NOMO-1 treated with dmso at 0.1 percent for 144 hours (cell line): ENCODE results near the gene EWSR1.
A peak's percentile ranks its signal among the peaks of the same experiment; 100 is the strongest.

ENCODE experiments used
- DNase-seq: peaks from one replicate; lab custom pipeline; 2025; ENCODE audit not compliant: unreplicated experiment; lab: John Stamatoyannopoulos, UW

Gene EWSR1

DNA sequence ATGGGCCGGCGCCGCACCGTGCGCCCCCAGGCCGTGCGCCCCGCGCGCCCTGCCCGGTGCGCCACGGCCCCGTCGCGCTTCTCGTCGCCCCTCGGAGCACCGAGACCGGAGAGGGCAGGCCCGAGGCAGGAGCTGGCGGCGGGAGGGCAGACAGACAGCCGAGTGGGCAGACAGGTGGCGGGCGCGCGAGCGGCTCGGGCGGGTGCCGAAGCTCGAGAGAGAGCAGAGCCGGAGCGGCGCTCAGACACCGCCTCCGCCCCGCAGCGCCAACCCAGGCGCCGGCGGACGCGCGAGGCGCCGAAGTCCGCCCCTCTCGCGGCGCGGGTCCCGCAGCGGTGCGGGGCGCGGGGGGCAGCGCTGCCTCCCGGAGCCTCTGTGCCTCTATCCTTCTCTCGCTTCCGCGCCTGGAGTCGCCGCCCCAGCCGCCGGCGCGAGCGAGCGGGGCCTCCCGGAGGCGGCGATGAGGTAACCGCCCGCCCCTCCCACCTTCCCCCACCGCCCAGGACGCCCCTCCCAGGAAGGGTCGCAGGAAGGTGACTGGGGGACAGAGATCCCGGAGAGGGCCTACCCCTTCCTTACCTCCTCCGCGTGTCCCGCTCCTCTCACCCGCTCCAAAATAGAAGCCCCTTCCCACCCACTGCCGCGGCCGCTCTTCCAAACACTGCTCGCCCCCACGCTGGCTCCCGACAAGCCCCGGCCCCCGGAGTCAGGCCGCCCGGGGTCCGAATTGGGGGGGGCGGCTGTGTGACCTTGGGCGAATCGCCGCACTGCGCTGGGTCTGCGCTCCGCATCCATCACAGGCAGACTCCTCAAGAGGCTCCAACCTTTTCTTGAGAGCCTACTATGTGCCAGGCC, 47.4 kb downstream of the EWSR1 start, which contains the start of gene RASL10A:
Gene RASL10A (minus strand): TSS at position 412 of the 855 bp plus-strand sequence. CDS start 451 bp downstream, outside the sequence.
- DNase-seq = no peak

DNA sequence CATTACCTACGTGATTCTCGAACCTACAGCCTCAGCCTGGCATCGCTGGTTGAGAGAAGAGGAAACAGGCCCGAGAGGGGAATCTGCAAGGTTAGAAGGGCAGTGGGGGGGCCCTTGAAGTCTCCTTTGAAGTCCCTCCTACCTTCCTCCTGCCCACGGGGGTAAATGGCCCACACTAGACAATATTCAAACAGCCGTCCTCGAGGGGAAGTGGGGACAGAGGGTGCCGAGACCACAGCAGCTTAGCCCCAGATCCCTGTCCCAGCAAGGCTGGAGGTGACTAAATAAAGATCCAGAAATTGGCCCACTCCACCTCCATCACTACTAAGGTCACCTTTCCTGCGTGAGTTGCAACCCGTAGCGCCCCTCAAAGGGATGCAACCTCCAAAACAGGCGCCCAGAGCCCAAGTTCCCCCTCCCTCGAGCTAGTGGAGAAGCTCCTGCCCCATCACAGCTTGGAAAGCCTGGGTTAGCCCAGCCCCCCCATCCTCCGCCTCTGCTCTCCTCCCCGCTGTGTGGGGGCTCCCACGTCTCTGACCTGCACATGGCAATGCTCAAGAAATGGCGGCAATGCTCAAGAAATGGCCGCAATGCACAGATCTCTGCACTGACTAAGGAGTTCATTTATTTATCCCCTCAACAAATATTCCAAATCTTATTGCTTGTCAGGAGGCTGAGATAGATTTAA, 48.2 kb downstream of the EWSR1 start:
- no peak for DNase-seq

DNA sequence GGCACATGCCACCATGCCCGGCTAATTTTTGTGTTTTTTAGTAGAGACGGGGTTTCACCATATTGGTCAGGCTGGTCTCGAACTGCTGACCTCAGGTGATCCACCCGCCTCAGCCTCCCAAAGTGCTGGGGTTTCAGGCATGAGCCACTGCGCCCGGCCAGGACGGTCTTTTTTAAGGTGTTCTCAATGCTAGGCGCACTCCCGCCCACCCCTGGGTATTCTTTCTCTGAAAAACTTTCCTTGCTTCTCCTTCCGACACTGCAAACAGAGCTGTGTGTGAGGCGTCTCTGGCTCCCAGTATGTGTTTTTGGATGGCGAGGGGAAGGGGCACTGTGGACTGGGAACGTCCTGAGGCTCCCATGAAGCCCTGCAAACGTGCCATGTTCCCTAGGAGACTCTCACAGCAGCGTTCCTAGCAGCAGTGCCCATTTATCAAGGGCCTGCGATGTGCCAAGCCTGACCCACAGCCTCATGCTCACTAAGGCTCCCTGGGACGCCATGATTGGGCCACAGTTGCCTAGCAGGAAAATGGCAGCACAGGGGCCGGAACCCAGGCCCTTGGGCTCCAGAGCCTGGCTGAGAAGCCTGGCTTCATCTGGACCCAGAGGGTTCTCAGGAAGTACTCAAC, 49.9 kb downstream of the EWSR1 start:
- no peak for DNase-seq

DNA sequence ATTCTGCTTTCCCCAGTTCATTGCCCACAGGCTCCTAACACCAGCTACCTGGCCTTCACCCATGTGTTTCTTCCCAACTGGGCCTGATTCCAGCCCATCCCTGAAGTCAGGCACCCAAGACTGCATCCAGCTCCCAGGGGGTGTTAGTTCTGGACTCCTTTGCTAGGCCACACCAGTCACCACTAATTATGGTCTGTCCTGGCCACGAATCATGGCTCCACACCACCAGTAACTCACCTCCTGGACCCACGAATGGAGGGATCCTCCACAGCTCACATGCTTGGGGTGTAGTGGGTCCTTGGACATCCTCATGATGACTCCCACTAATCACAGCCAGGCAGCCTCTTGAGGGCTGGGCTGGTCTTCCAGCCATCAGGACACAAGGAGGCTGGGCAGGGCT, 51.0 kb downstream of the EWSR1 start:
- DNase-seq = no peak

- DNase-seq = no peak
Measured at GRCh38 chr22:29320546-29320945, 52.5 kb downstream of the EWSR1 start.

GRCh38 chr22:29323641-29324040, 55.6 kb downstream of the EWSR1 start:
- DNase-seq = no peak

GRCh38 chr22:29325356-29325755, 57.3 kb downstream of the EWSR1 start:
- DNase-seq = no peak

DNA sequence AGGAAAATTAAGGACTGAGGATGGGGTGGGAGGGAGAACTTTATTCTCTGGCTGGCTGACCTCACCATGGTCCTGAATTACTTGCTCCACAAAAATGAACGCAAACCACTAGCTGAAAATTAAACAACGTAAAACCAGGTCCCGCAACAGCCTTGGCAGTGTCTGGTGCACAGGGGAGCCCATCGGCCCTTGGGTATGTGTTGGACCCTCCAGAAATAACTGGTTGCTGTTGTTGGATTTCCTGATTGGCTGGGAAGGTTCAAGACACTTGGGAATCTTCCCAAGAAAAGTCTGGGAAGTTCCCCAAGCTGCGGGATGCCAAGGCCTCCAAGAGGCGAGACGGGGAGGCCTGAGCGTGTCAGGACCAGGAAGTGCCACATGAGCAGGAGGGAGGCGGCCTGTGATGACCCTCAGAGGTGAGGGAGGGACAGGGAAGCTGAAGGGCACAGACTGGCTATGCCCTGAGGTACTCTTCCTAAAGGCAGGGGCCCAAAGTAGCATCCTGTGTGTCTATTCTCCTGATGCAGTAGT, 57.8 kb downstream of the EWSR1 start:
- no peak for DNase-seq

DNA sequence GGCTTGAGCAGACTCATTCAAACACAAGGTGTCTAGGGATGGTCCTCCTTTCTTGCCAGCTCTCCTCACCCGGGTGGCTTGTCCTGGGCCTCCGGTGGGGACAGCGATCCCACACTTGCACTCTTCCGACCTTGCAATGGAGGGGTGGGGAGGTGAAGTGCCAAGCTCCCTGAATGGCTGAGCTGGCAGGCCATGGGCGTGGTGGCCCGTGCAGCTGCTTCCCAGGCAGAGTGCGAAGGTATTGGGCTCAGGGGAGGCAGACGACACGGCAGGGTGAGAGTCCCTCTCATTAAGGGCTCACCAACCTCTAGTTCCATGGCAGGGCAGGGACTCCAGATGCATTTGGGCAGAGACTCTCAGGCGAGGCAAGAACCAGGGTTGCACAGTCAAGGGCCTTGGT, 58.4 kb downstream of the EWSR1 start:
- DNase-seq = no peak

DNA sequence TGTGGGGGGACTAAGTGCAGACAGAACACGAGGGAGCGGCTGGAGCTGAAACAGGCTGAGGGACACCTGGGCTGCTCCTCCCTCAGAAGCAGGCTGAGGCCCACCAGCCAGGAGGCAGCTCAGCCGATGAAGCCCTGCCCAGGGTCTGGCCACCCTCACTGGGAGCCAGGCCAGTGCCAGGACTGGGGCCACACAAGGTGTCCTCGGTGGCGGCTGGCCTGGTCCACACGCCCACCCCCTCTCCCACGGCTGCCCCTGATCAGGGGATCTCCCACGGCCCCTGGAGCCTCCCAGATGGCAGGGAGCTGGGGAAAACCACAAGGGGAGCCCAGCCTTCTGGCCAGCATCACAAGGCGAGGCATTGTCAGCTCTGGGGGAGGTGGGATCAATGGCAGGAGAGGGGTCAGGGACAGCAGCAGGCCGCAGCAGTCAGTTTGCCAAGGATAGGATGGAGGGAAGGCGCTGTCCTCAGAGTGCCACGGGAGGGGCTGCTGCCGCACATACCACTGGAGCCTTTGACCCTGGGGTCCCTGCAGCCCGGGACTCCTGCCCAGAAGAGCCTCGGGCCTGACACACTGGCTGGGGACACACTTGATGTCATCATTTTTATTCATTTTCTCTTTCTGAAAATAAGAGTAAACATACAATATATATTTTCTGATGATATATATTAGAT, 59.2 kb downstream of the EWSR1 start:
- DNase-seq = no peak

GRCh38 chr22:29328055-29328454, 60.0 kb downstream of the EWSR1 start:
- no peak for DNase-seq

DNA sequence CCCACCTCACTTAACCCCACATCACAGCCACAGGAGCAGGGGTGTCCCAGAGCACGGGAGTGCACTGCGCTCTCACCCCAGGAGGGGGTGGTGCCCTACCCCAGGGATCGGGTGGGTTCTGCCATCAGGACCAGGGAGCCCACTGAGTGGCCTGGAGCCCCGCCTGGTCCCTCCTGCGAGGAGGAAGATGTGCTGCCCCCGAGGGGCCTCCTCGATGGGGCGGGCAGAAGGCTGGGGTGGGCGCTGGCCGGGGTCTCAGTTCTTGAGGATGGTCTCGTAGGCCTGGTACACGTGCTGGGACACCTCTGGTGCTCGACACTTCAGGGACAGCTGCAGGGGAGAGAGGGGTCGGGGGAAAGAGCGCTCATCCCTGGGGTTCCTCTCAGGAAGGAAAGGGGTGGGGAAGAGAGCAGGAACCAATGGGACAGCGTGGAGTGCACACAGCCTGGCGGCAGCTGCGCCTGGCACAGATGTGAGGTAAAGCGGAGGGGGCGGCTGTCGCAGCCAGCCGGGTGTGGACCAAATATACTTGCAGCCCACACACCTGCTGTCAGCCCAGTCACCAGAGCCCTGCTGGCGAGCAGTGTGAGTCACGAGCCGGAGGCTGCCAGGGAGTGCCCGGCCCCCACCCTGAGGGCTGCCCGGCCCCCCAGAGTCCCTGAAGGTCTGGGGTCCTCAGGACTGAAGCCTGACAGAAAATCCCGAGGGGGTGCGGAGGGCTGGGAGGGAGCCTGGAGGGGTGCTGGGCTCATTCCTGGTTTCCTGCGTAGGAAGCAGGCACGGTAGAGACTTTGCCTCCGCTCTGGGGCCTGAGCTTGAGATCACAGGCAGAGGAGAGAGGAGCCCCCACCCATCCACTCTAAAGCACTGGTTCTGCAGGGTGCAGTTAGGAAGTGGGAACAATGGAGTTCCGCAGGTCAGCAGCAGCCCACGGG, 60.8 kb downstream of the EWSR1 start:
- DNase-seq = no peak

DNA sequence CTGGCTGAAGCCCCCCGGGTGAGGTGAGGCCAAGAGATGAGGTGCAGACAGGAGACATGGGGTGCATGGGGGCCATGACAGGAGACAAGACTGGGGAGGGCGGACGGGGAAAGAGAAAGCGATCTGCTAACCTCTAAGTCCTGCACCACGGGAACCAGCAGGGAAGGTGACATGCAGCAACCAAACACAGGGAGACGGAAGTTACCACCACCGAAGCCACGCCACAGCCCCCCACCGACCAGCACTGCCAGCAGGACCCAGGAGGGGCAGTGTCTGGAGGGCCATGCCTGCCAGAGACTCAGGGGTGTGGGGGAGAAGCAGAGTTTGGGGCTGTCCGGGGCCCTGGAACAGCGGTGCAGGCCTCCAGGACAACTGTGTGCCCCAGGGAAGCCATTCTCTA, 61.5 kb downstream of the EWSR1 start:
- DNase-seq = no peak

GRCh38 chr22:29330291-29330690, 62.2 kb downstream of the EWSR1 start:
- DNase-seq = no peak

DNA sequence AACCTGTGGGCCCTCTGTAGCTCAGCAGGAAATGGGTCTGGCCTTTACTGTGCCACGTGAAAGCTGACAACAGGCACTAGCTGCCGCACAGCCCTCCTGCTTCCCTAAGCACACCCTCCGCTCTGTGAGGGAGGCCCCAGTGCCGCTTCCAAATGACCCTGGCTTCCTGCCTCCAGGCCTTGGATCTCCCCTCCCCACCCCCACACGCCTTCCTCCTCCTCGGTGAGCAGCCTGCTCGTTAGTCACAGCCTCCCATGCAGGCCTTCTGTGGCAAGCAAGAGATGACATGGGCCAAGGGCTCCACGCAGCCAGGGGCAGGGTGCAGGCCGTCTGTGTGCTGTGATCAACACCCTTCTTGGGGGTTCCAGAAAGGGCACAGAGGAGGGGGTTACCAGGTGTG, 62.7 kb downstream of the EWSR1 start:
- peak; percentile 100 for DNase-seq

- no peak for DNase-seq
Measured at GRCh38 chr22:29331213-29331612, 63.1 kb downstream of the EWSR1 start.

DNA sequence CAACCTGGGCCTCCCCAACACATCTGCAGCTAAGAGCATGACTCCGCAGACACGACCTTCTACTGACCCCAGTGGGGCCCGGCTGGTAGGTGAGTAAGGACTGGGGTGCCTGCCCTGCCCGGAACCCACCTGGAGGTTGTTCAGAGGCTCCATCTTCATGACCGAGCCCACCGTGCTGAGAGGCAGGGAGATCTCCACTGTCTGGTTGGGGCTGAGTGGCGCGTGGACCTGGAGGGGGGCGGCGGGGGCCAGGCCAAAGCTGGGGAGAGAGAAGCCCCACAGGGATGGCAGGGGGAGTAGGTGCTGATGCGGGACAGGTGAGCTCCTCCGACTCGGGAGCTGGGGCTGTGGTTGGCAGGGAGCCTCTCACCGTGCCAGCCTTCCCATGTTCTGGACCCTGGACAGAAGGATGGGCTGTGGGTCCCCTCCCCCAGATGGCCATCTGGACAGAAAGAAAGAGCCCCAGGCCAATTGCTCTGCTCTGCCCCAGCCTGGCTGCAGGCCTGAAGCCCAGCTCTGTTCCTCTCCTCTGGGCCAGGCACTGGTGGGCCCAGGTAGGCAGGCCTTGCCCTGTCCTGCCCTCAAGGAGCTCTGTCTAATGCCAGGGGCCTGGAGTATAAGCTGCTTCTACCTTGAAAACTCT, 63.7 kb downstream of the EWSR1 start:
- DNase-seq = no peak

DNA sequence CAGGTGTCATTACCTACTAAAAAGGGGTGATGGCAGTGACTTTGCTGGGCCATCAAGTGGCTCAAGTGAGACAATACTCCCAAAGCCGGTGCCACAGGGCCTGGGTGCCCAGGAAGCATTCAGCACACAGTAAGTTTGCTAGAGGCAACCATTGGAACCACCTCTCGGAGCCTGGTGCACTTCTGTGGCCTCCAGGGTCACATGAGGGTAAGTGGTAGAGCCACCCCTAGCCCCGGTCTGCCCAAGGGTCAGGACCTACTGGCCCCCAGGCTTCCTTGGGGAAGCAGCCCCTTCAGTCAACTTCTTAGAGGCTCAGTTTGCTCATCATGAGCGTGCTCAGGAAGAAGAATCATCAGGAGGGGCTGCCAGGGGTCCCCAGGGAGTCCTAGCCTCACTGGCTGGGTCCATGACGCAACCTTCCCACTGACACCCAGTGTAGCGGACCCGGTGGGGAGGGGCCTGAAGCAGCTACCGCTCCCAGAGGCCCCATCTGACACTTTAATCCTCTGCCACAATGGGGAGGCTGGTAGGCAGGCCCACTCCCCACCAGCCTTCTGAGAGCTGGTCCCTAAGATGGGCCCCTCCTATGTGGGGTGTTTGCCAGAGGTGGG, 64.9 kb downstream of the EWSR1 start:
- no peak for DNase-seq

DNA sequence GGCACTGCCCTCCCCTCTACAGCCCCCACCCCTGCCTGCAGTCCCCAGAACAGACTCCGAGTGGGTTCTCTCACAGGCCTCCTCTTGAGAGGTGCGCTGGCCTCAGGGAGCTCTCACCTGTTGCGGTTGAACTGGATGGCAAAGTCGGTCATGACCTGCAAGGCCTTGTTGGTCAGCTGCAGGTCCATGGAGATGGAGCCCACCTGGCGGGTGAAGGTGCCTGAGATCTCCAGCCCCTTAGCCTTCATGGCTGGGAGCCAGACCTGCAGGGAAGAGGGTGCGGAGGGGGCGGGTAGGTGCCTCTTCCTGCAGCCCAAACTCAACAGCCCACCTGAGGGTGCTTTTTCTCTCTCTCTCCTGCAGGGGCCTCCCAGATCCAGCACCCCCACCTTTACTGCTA, 66.1 kb downstream of the EWSR1 start:
- DNase-seq = no peak
